Ascending aorta (tissue), 2 donors: ENCODE data around the gene SCGB1D1. TPM values are rescaled to one million over a fixed set of nuclear protein-coding genes. Genes with fewer than 3 reads are reported as not detected.

Experiments
- DNase-seq, 2 donors: peaks; one replicate each; pipeline ENCODE4 v3.0.0-alpha.2; 2019; ENCODE audit warnings: low spot score in 2 of 2
- H3K27ac ChIP-seq, 2 donors: fragments of 200-600 bp; sonication (generic); one replicate each; pipeline ENCODE4 v1.5.1; 2016 to 2017; ENCODE audit warnings: mild to moderate bottlenecking in 1 of 2
- H3K27me3 ChIP-seq: fragments of 200-600 bp; sonication (generic); one replicate; pipeline ENCODE4 v1.5.1; 2017
- H3K36me3 ChIP-seq, 2 donors: fragments of 200-600 bp; sonication (generic); one replicate each; pipeline ENCODE4 v1.5.1; 2016
- H3K4me1 ChIP-seq, 2 donors: fragments of 200-600 bp; sonication (generic); one replicate each; pipeline ENCODE4 v1.5.1; 2016 to 2017; ENCODE audit warnings: mild to moderate bottlenecking in 1 of 2
- H3K4me3 ChIP-seq, 2 donors: fragments of 200-600 bp; sonication (generic); one replicate each; pipeline ENCODE4 v1.5.1; 2016 to 2017; ENCODE audit warnings: mild to moderate bottlenecking in 1 of 2
- H3K9me3 ChIP-seq, 2 donors: fragments of 200-600 bp; sonication (generic); one replicate each; pipeline ENCODE4 v1.5.1; 2016
- CTCF ChIP-seq, 3 experiments: fragments of 200-600 bp in 2 of 3; fragments of 450-650 bp in 1 of 3; sonication (generic) in 2 of 3; IDR thresholded peaks; one replicate each; pipeline ENCODE4 v1.5.1; 2016 to 2019; ENCODE audit warnings: antibody characterized with exemption in 3 of 3, mild to moderate bottlenecking in 1 of 3, moderate library complexity in 1 of 3
- intact Hi-C: fragments of 100-400 bp; cut with DNase I; formaldehyde crosslinking; loops from one replicate; pipeline ENCODE4 v1.15.1; 2023
- total RNA-seq: library from RNA; depleted of rRNA; stranded (reverse); fragments of >200 nt; gene quantifications from one replicate; pipeline ENCODE4 v1.1.0, GENCODE V29; 2016

SCGB1D1 gene
- total RNA-seq, 1 donor from 2014 or later, result not detected

GRCh38 chr11:62148271-62148980, 41.6 kb upstream of the SCGB1D1 start:
- peak in 1 of 2 donors; percentile 35 for DNase-seq

GRCh38 chr11:62149986-62150886, 39.8 kb upstream of the SCGB1D1 start:
- TF ChIP-seq CTCF (IDR thresholded peaks at IDR 0.05), result no peak
- peak in 1 of 2 donors; percentile 35 for DNase-seq
- no peaks in the 10 kb centered on the region for H3K9me3 ChIP-seq
- no peak overlapping the region for H3K27ac ChIP-seq
- intact Hi-C loops, result no loop called here
- no peak overlapping the region for H3K4me3 ChIP-seq
- H3K27me3 ChIP-seq, result no peaks in the 10 kb centered on the region
- no peaks in the 10 kb centered on the region for H3K4me1 ChIP-seq
- H3K36me3 ChIP-seq, result peaks cover 59 to 70% of the 10 kb centered on the region in 2 donors

More at GRCh38 chr11:62148271-62148980, 41.6 kb upstream of the SCGB1D1 start:
- no peak overlapping the region for H3K4me3 ChIP-seq
- no peaks in the 10 kb centered on the region for H3K4me1 ChIP-seq
- no peaks in the 10 kb centered on the region for H3K9me3 ChIP-seq
- no peaks in the 10 kb centered on the region for H3K27me3 ChIP-seq
- no peak for TF ChIP-seq CTCF (IDR thresholded peaks at IDR 0.05)
- no peak overlapping the region for H3K27ac ChIP-seq
- intact Hi-C loops, result no loop called here
- H3K36me3 ChIP-seq, result peaks cover 68 to 77% of the 10 kb centered on the region in 2 donors

- TF ChIP-seq CTCF (IDR thresholded peaks at IDR 0.05), result no peak
- peaks cover 52 to 61% of the 10 kb centered on the region in 2 donors for H3K36me3 ChIP-seq
- intact Hi-C loops, result no loop called here
- no peaks in the 10 kb centered on the region for H3K27me3 ChIP-seq
- no peak overlapping the region for H3K27ac ChIP-seq
- no peaks in the 10 kb centered on the region for H3K9me3 ChIP-seq
- no peak overlapping the region for H3K4me3 ChIP-seq
- DNase-seq, result no peak
- H3K4me1 ChIP-seq, result no peaks in the 10 kb centered on the region
Observed at GRCh38 chr11:62150887-62151736, 38.9 kb upstream of the SCGB1D1 start.

GRCh38 chr11:62151737-62152102, 38.3 kb upstream of the SCGB1D1 start:
- H3K36me3 ChIP-seq, result peaks cover 46 to 55% of the 10 kb centered on the region in 2 donors

More at GRCh38 chr11:62151737-62152102, 38.3 kb upstream of the SCGB1D1 start:
- Histone ChIP-seq H3K4me1 (no peaks in the 10 kb centered on the region), H3K27me3 (no peaks in the 10 kb centered on the region), H3K27ac (no peak overlapping the region), H3K4me3 (no peak overlapping the region), H3K9me3 (no peaks in the 10 kb centered on the region)
- intact Hi-C loops, result no loop called here
- DNase-seq, result peak in 1 of 2 donors; percentile 46
- TF ChIP-seq CTCF (IDR thresholded peaks at IDR 0.05), result no peak
